H1 (cell line): Measurements from ENCODE around the gene TAPT1. TPM values are rescaled to one million over a fixed set of nuclear protein-coding genes. Genes with fewer than 3 reads are reported as not detected.

Experiments used
- CTCF ChIA-PET: fragments of 300-600 bp; sonication (Branson Sonifier 250); formaldehyde crosslinking; loops from one replicate; lab custom pipeline; 2021; ENCODE audit not compliant: partially characterized antibody; lab: Charles Lee
- POLR2A ChIA-PET: fragments of 300-600 bp; sonication (Branson Sonifier 250); formaldehyde crosslinking; loops from one replicate; lab custom pipeline; 2021; ENCODE audit warnings: inconsistent platforms; ENCODE audit not compliant: partially characterized antibody; lab: Charles Lee
- DNase-seq, 2 experiments: peaks; one replicate each; pipeline versions ENCODE4 v3.0.0 to v3.0.0-alpha.2; 2010 to 2022; ENCODE audit warnings: low spot score in 2 of 2, low read depth in 1 of 2, mixed read lengths in 1 of 2
- FAIRE-seq: peaks from 2 replicates; lab custom pipeline; 2011; peaks lifted over from hg19 to GRCh38; lab: Jason Lieb, UNC
- H2AFZ ChIP-seq: 2 replicates; pipeline ENCODE4 v1.8.1; 2012; ENCODE audit warnings: low read length, inconsistent platforms
- H2AK5ac ChIP-seq: 2 replicates; pipeline ENCODE4 v1.6.1; 2013; ENCODE audit warnings: low read depth, low read length
- H2BK120ac ChIP-seq: replicated peaks from 2 replicates; pipeline ENCODE3; 2013; ENCODE audit warnings: low read depth, low read length, inconsistent platforms
- H2BK12ac ChIP-seq: 2 replicates; pipeline ENCODE4 v1.6.1; 2013; ENCODE audit warnings: low read depth, low read length
- H2BK15ac ChIP-seq: 2 replicates; pipeline ENCODE4 v1.6.1; 2013; ENCODE audit warnings: low read length
- H2BK20ac ChIP-seq: 2 replicates; pipeline ENCODE4 v1.6.1; 2013; ENCODE audit warnings: low read length
- H2BK5ac ChIP-seq: 2 replicates; pipeline ENCODE4 v1.6.1; 2013; ENCODE audit warnings: low read depth, low read length
- H3K14ac ChIP-seq: 2 replicates; pipeline ENCODE4 v1.6.1; 2013; ENCODE audit warnings: inconsistent platforms; ENCODE audit not compliant: insufficient read length
- H3K18ac ChIP-seq: 2 replicates; pipeline ENCODE4 v1.6.1; 2013; ENCODE audit warnings: low read length; ENCODE audit errors: extremely low read depth
- H3K23ac ChIP-seq: 2 replicates; pipeline ENCODE4 v1.6.1; 2013; ENCODE audit warnings: inconsistent platforms; ENCODE audit not compliant: insufficient read length
- H3K23me2 ChIP-seq: 2 replicates; pipeline ENCODE4 v1.6.1; 2013; ENCODE audit warnings: low read depth, low read length
- H3K27ac ChIP-seq: 2 replicates; pipeline ENCODE4 v1.6.1; 2011; ENCODE audit warnings: low read depth, low read length, inconsistent platforms
- H3K27me3 ChIP-seq, 4 experiments: replicated peaks in 1 of 4; 1 replicate in 1 of 4; 2 replicates in 3 of 4; pipeline versions ENCODE4 v1.6.1 to v1.8.1; 2011 to 2013; ENCODE audit warnings: low read length in 3 of 4, mild to moderate bottlenecking in 3 of 4, inconsistent platforms in 2 of 4, mixed read lengths in 2 of 4, moderate library complexity in 1 of 4; ENCODE audit not compliant: control insufficient read depth in 3 of 4, insufficient read depth in 3 of 4; ENCODE audit errors: extremely low read depth in 1 of 4
- H3K36me3 ChIP-seq, 4 experiments: 2 replicates each; pipeline versions ENCODE4 v1.6.1 to v1.8.1; 2011 to 2013; ENCODE audit warnings: mild to moderate bottlenecking in 4 of 4, low read length in 3 of 4, moderate library complexity in 2 of 4, control low read depth in 1 of 4, inconsistent platforms in 1 of 4; ENCODE audit not compliant: insufficient read depth in 4 of 4, control insufficient read depth in 2 of 4
- H3K4ac ChIP-seq: replicated peaks from 2 replicates; pipeline ENCODE3; 2013; ENCODE audit warnings: low read length, low read depth, mixed read lengths, inconsistent platforms; ENCODE audit not compliant: insufficient read length
- H3K4me1 ChIP-seq, 4 experiments: replicated peaks in 1 of 4; 1 replicate in 1 of 4; 2 replicates in 3 of 4; pipeline versions ENCODE4 v1.6.1 to v1.8.1; 2011 to 2013; ENCODE audit warnings: low read length in 3 of 4, inconsistent platforms in 2 of 4, mixed read lengths in 1 of 4; ENCODE audit not compliant: insufficient read depth in 4 of 4, control insufficient read depth in 3 of 4
- H3K4me2 ChIP-seq, 2 experiments: 2 replicates each; pipeline versions ENCODE4 v1.6.1 to v1.8.1; 2011 to 2013; ENCODE audit warnings: low read depth in 2 of 2, low read length in 2 of 2, control low read depth in 1 of 2, inconsistent platforms in 1 of 2, mild to moderate bottlenecking in 1 of 2; ENCODE audit not compliant: insufficient read depth in 1 of 2
- H3K4me3 ChIP-seq, 4 experiments: fragments of 200-600, 300-600 bp in 1 of 4; sonication (generic), shearing (Covaris generic), sonication (Bioruptor Twin) in 1 of 4; 2 replicates each; pipeline versions ENCODE4 v1.5.1 to v1.8.1; 2011 to 2016; ENCODE audit warnings: low read length in 4 of 4, low read depth in 3 of 4, control low read depth in 2 of 4, inconsistent platforms in 2 of 4, mild to moderate bottlenecking in 2 of 4, mixed read lengths in 1 of 4, moderate library complexity in 1 of 4; ENCODE audit not compliant: insufficient read depth in 2 of 4; ENCODE audit errors: extremely low read depth in 1 of 4
- H3K56ac ChIP-seq: replicated peaks from 2 replicates; pipeline ENCODE3; 2013; ENCODE audit warnings: low read depth, mild to moderate bottlenecking, mixed read lengths, low read length, inconsistent platforms; ENCODE audit not compliant: insufficient read length
- H3K79me1 ChIP-seq: 2 replicates; pipeline ENCODE4 v1.6.1; 2013; ENCODE audit warnings: low read depth, low read length, control low read depth
- H3K79me2 ChIP-seq, 2 experiments: 2 replicates each; pipeline versions ENCODE4 v1.6.1 to v1.8.1; 2012 to 2013; ENCODE audit warnings: low read length in 2 of 2, mild to moderate bottlenecking in 2 of 2, inconsistent platforms in 1 of 2; ENCODE audit not compliant: insufficient read depth in 2 of 2, control insufficient read depth in 1 of 2
- H3K9ac ChIP-seq, 4 experiments: replicated peaks in 1 of 4; 1 replicate in 1 of 4; 2 replicates in 3 of 4; pipeline versions ENCODE4 v1.6.1 to v1.8.1; 2011 to 2013; ENCODE audit warnings: low read depth in 3 of 4, low read length in 3 of 4, control low read depth in 2 of 4, mild to moderate bottlenecking in 2 of 4, moderate library complexity in 2 of 4, inconsistent platforms in 1 of 4; ENCODE audit errors: extremely low read depth in 1 of 4
- H3K9me3 ChIP-seq, 2 experiments: 2 replicates each; pipeline versions ENCODE4 v1.6.1 to v1.8.1; 2012 to 2013; ENCODE audit warnings: mild to moderate bottlenecking in 2 of 2, moderate library complexity in 2 of 2, control low read depth in 1 of 2, inconsistent platforms in 1 of 2, low read depth in 1 of 2, low read length in 1 of 2, mixed read lengths in 1 of 2; ENCODE audit not compliant: insufficient read depth in 2 of 2
- H4K20me1 ChIP-seq, 2 experiments: replicated peaks in 1 of 2; 2 replicates each; pipeline versions ENCODE3 to v1.8.1; 2011 to 2013; ENCODE audit warnings: inconsistent platforms in 2 of 2, low read length in 2 of 2, mild to moderate bottlenecking in 1 of 2; ENCODE audit not compliant: insufficient read depth in 2 of 2, control insufficient read depth in 1 of 2
- H4K5ac ChIP-seq: 2 replicates; pipeline ENCODE4 v1.6.1; 2013; ENCODE audit warnings: low read length, low read depth, mixed read lengths, inconsistent platforms; ENCODE audit not compliant: insufficient read length
- H4K8ac ChIP-seq: 2 replicates; pipeline ENCODE4 v1.8.0; 2013; ENCODE audit warnings: mild to moderate bottlenecking, moderate library complexity, low read length, inconsistent platforms; ENCODE audit not compliant: insufficient read depth; ENCODE audit errors: extremely low read depth
- H4K91ac ChIP-seq: replicated peaks from 2 replicates; pipeline ENCODE3; 2013; ENCODE audit warnings: low read length, mixed read lengths, inconsistent platforms; ENCODE audit not compliant: insufficient read length
- BCL11A ChIP-seq, 2 experiments: IDR thresholded peaks; one replicate each; pipeline ENCODE4 v1.6.1; 2011; ENCODE audit warnings: low read depth in 2 of 2, low read length in 2 of 2, mild to moderate bottlenecking in 2 of 2
- CEBPB ChIP-seq: IDR thresholded peaks from 2 replicates; pipeline ENCODE4 v1.6.1; 2012; ENCODE audit warnings: low read depth, low read length
- SUZ12 ChIP-seq: fragments of 200-600 bp; sonication (generic); IDR thresholded peaks from 2 replicates; pipeline ENCODE4 v1.6.1; 2012; ENCODE audit warnings: mild to moderate bottlenecking, inconsistent platforms, low read length, moderate library complexity, mixed read lengths
- WGBS, 2 experiments: shearing (Covaris generic) in 1 of 2; methylation state at CpG; one replicate each; pipeline versions ENCODE4 v1.1.6 to v1.1.7; 2013 to 2015; ENCODE audit warnings: low lambda C conversion rate in 2 of 2, mixed read lengths in 2 of 2, inconsistent platforms in 1 of 2, low coverage in 1 of 2, missing lambda C conversion rate in 1 of 2; ENCODE audit not compliant: insufficient replicate concordance in 2 of 2, insufficient coverage in 1 of 2, insufficient read length in 1 of 2; ENCODE audit errors: extremely low coverage in 1 of 2, missing lambda C conversion rate in 1 of 2; 5-methylcytosine and 5-hydroxymethylcytosine counted together
- polyA plus RNA-seq, 7 experiments: library from polyadenylated mRNA; depleted of rRNA in 3 of 7; stranded (reverse) in 5 of 7; unstranded in 2 of 7; fragments of >200 nt in 5 of 7; fragments of 200-250 nt in 2 of 7; gene quantifications; 1 replicate in 5 of 7; 2 replicates in 1 of 7; 4 replicates in 1 of 7; pipeline versions ENCODE4 v1.2.1 to v1.2.3, GENCODE V29; 2011 to 2013; ENCODE audit warnings: missing spikeins in 2 of 7, mixed read lengths in 2 of 7
- total RNA-seq: library from RNA; stranded (reverse); fragmentation: NEBNext Ultra II Directional; extraction: Animal tissue kit (Norgen Biotek cat#: 25700); gene quantifications from 2 replicates; pipeline ENCODE4 v1.2.1, GENCODE V29; 2021

TAPT1 gene
- total and polyA plus RNA-seq, 2 of the 8 experiments (the other 6 are each of a cell fraction or from before 2014, with no cell fraction given): 4.2 to 15.3 TPM

DNA sequence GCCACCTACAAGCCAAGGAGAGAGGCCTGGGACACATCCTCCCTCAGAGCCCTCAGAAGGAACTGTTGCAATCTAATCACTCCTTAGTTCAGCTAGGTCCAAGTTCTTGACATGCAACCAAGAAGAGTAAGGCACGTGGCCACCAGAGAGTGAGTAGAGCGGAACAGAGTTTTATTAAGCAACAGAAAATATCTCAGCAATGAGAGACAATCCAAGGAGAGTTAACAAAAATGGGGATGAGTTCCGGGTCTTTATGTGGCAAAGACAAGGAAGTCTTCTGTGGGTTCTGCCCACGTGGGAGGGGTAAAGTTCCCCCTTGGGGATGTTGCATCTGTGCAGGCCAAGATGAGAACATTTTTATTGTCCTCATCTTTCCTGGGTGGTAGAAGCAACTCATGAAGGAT is 104.0 kb downstream of the TAPT1 start:
- no peaks in the 10 kb centered on the region for H3K79me2 ChIP-seq
- H3K9me3 ChIP-seq: no peaks in the 10 kb centered on the region
- no peak overlapping the region for H2BK15ac ChIP-seq
- H3K4me1 ChIP-seq: peaks cover 0 to 2% (median 0%) of the 10 kb centered on the region in 4 experiments; a peak in 2 of 7 replicates
- H4K5ac ChIP-seq: no peak overlapping the region
- H4K20me1 ChIP-seq: no peaks in the 10 kb centered on the region
- FAIRE-seq (no peak), DNase-seq (no peak)
- H3K23me2 ChIP-seq: no peaks in the 10 kb centered on the region
- H3K4ac ChIP-seq: no peak overlapping the region
- no peak overlapping the region for H4K91ac ChIP-seq
- ChIA-PET CTCF (interaction anchor here (2.0 kb wide), 1 partner anchor 77 kb away, joined by 6 read pairs; no protein-coding TSS in a partner anchor), POLR2A (no interaction called here)
- no peak overlapping the region for H4K8ac ChIP-seq
- H2BK12ac ChIP-seq: no peak overlapping the region
- no peaks in the 10 kb centered on the region for H3K36me3 ChIP-seq
- no peak overlapping the region for H3K27ac ChIP-seq
- H3K27me3 ChIP-seq: no peaks in the 10 kb centered on the region
- H2BK20ac ChIP-seq: no peak overlapping the region
- H3K9ac ChIP-seq: no peak overlapping the region
- H2BK120ac ChIP-seq: no peak overlapping the region
- no peak overlapping the region for H3K4me2 ChIP-seq
- H3K14ac ChIP-seq: no peak overlapping the region
- H3K79me1 ChIP-seq: no peaks in the 10 kb centered on the region
- H2AFZ ChIP-seq: no peak overlapping the region
- no peak overlapping the region for H3K56ac ChIP-seq
- TF ChIP-seq CEBPB (no peak), BCL11A (IDR thresholded peaks at IDR 0.05; ENCODE audit: low read depth in 2 of 2, low read length in 2 of 2) (no peak), SUZ12 (no peak)
- H3K23ac ChIP-seq: no peak overlapping the region
- H3K4me3 ChIP-seq: no peak overlapping the region
- no peak overlapping the region for H2AK5ac ChIP-seq
- H2BK5ac ChIP-seq: no peak overlapping the region
- no peak overlapping the region for H3K18ac ChIP-seq
- WGBS, 2 experiments: 91% methylated on average over 4 of the region's 4 CpGs; no CpG with 5 or more reads in 1 of the 2 experiments
